Activated CD8-positive, alpha-beta memory T cell treated with anti-CD3 and anti-CD28 coated beads, Interleukin-2, amount 10 ng/mL, durations not matched to agents 7 days and 5 days (primary cell): ENCODE measurements around the gene POMP. TPM values are rescaled to one million over a fixed set of nuclear protein-coding genes. Genes with fewer than 3 reads are reported as not detected.

Experiments
- ATAC-seq: fragments of 150-1000 bp; cut with Tn5 transposase; one replicate; pipeline ENCODE4 v1.10.0; 2021; ENCODE audit warnings: moderate library complexity
- CTCF ChIA-PET: fragments of 350-600 bp; sonication (Branson Sonifier 250); formaldehyde crosslinking; loops from one replicate; lab custom pipeline; 2021; ENCODE audit warnings: antibody characterized with exemption; lab: Charles Lee
- DNase-seq: peaks from one replicate; pipeline ENCODE4 v3.0.0-alpha.2; 2020
- H3K27ac Mint-ChIP-seq: one replicate; pipeline ENCODE4 v1.8.0; 2021; ENCODE audit warnings: mild to moderate bottlenecking, mixed read lengths
- H3K27me3 Mint-ChIP-seq: one replicate; pipeline ENCODE4 v1.8.0; 2021; ENCODE audit warnings: mixed read lengths
- H3K36me3 Mint-ChIP-seq: one replicate; pipeline ENCODE4 v1.8.0; 2021; ENCODE audit warnings: mild to moderate bottlenecking, mixed read lengths
- H3K4me1 Mint-ChIP-seq: one replicate; pipeline ENCODE4 v1.8.0; 2021; ENCODE audit warnings: mixed read lengths
- H3K4me3 Mint-ChIP-seq: one replicate; pipeline ENCODE4 v1.8.0; 2021; ENCODE audit warnings: mild to moderate bottlenecking, moderate library complexity, mixed read lengths
- H3K9me3 Mint-ChIP-seq: one replicate; pipeline ENCODE4 v1.8.0; 2022; ENCODE audit warnings: low read depth, mixed read lengths
- total RNA-seq, 2 experiments: library from RNA; stranded (reverse); gene quantifications; one replicate each; pipeline ENCODE4 v1.2.3, GENCODE V29; 2021

The POMP gene
- total RNA-seq, 2 experiments from 2014 or later = 66.2 to 93.1 TPM

DNA sequence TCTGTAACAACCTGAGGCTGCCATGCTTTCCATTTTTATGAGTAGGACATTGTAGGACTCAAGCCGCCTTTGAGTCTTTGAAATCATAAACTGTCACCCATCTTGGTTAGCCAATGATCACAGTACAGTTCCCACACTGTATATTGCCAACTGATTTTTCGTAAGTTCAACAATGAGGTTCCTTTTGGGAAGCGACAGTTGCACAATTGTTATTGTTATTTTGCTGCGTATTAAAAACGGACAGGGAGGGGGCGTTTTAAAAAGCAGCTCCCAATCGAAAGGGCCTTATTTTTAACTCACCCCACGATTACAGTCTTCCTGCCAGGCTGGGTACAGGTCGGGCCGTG is 59.2 kb downstream of the POMP start:
- Mint-ChIP-seq H3K36me3 (peaks cover 3% of the 10 kb centered on the region), H3K4me3 (peak overlapping the region; percentile 83), H3K27me3 (peaks cover 3% of the 10 kb centered on the region), H3K4me1 (peaks cover 22% of the 10 kb centered on the region), H3K9me3 (no peaks in the 10 kb centered on the region), H3K27ac (peak overlapping the region; percentile 86)
- CTCF ChIA-PET = interaction anchor here (1.2 kb wide), 1 partner anchor 8 kb away, joined by 3 read pairs; no protein-coding TSS in a partner anchor
- ATAC-seq = no peak
- DNase-seq = no peak

GRCh38 chr13:28718543-28719226 is 59.8 kb downstream of the POMP start, which contains the start of gene SLC46A3:
SLC46A3 (minus strand) TSS chr13:28718970; CDS start chr13:28717998, 972 bp downstream.
- Mint-ChIP-seq H3K36me3 (peaks cover 3% of the 10 kb centered on the region), H3K9me3 (no peaks in the 10 kb centered on the region), H3K27me3 (peaks cover 3% of the 10 kb centered on the region), H3K27ac (peak within 1 kb of the TSS; percentile 86), H3K4me3 (peak within 1 kb of the TSS; percentile 83), H3K4me1 (peaks cover 22% of the 10 kb centered on the region)
- CTCF ChIA-PET = interaction anchor here (1.2 to 2.0 kb wide), 2 partner anchors 9 to 60 kb away, joined by 3 to 8 read pairs; partner anchors contain the start of gene POMP
- DNase-seq (peak; percentile 98), ATAC-seq (peak; percentile 100)

DNA sequence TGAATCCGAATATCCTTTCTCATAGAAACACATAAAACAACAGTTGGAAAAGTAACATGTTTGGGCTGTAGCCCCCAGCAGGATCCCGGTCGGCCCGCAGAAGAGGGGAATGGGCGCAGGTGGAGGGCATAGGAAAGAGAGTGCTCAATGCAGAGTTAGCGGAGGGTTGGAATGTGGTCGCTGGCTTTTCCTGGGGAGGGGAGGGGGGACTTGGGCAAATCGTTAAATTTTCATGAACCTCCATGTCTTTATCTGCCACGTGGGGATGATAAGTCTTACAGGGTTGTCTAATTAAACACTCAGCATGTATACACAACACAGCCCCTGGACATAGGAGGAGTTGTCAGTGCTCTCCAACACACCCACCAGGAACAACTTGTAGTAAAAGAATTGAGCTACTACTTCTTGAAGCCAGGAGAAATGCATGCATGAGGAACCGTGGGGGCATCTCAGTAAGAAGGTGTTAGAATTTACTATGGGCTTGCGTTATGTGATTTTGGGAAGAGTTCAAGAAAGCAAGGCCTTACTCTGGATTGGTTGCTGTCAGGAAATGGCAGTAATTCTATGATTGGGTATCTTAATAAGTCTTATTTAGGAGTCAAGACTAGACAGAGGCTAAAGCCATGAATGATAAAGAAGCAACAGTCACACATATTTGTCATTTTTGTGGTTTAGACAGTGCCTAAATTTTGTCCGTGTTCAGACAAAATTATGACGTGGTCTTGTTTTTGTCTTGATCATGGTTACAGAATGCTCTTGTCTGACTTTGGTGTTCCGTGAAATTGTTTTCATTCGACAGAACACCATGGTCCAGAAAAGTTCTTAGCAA is 60.5 kb downstream of the POMP start:
- DNase-seq (no peak), ATAC-seq (no peak)
- peaks cover 22% of the 10 kb centered on the region for H3K4me1 Mint-ChIP-seq
- H3K27ac Mint-ChIP-seq = peak overlapping the region; percentile 86
- H3K9me3 Mint-ChIP-seq = no peaks in the 10 kb centered on the region
- CTCF ChIA-PET = interaction anchor here (1.2 to 2.0 kb wide), 2 partner anchors 9 to 61 kb away, joined by 3 to 8 read pairs; partner anchors contain the start of gene POMP
- H3K27me3 Mint-ChIP-seq = peaks cover 3% of the 10 kb centered on the region
- H3K36me3 Mint-ChIP-seq = peaks cover 3% of the 10 kb centered on the region
- peak overlapping the region; percentile 83 for H3K4me3 Mint-ChIP-seq

DNA sequence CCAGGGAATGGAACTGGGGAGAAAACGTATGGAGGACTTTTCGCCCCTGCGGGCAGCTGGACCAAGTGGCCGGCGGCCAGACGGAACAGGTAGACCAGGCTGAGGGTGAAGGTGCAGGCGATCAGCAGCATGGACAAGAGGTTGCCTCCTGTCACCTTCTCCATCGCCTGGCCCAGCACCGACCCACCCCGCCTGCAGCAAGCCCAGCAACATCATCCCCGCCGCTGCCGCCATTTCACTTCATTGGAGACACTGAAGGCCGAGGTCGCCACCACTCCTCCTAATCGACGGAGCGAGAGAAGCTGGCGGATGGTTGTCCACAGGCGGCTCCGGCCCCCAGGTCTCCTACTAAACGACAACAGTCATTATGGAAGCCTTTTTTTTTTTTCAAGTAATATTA is 64.9 kb downstream of the POMP start:
- no peak overlapping the region for H3K4me3 Mint-ChIP-seq
- H3K27ac Mint-ChIP-seq = no peak overlapping the region
- H3K27me3 Mint-ChIP-seq = peaks cover 22% of the 10 kb centered on the region
- H3K36me3 Mint-ChIP-seq = no peaks in the 10 kb centered on the region
- ATAC-seq (no peak), DNase-seq (no peak)
- CTCF ChIA-PET = no interaction called here
- H3K4me1 Mint-ChIP-seq = peaks cover 8% of the 10 kb centered on the region
- H3K9me3 Mint-ChIP-seq = no peaks in the 10 kb centered on the region

- Mint-ChIP-seq H3K27ac (no peak overlapping the region), H3K9me3 (no peaks in the 10 kb centered on the region), H3K4me1 (no peaks in the 10 kb centered on the region), H3K36me3 (no peaks in the 10 kb centered on the region), H3K27me3 (peaks cover 22% of the 10 kb centered on the region), H3K4me3 (no peak overlapping the region)
- DNase-seq = no peak
- ATAC-seq = no peak
- CTCF ChIA-PET = no interaction called here
Measured at GRCh38 chr13:28725046-28725610, 66.2 kb downstream of the POMP start.

Other genes starting within 250 kb of the POMP start
- 1 to 10 TPM in 1 of 2 experiments, under 1 TPM in 1; 0.44 to 1.4 TPM for gene FLT1, start 164.0 kb upstream of the POMP start, total RNA-seq
- gene SLC46A3, start 59.8 kb downstream of the POMP start, total RNA-seq = 1 to 10 TPM; 6.3 to 8.3 TPM
- not detected for gene MTUS2, start 161.2 kb downstream of the POMP start, total RNA-seq